ENCODE data around the gene ATP6V0A1.
"Not testable (repeated sequence)": the region's sequence is repeated elsewhere in the genome, so short reads cannot be mapped to it uniquely, and the experiment has no call there.

The ATP6V0A1 gene

GRCh38 chr17:42531455-42532354 lies 73.0 kb downstream of the ATP6V0A1 start:
- no peak overlapping the region for H3K27ac Mint-ChIP-seq
- H3K36me3 Mint-ChIP-seq = no peaks in the 10 kb centered on the region
- ATAC-seq (peak; percentile 45), DNase-seq (ENCODE audit: low spot score in 2 of 2) (peak; percentile 45 to 63)
- peak overlapping the region; percentile 67 for H3K4me3 Mint-ChIP-seq
- peaks cover 42% of the 10 kb centered on the region for H3K4me1 Mint-ChIP-seq
- no peaks in the 10 kb centered on the region for H3K9me3 Mint-ChIP-seq

GRCh38 chr17:42535155-42536047 lies 76.7 kb downstream of the ATP6V0A1 start:
- ATAC-seq (peak; percentile 1), DNase-seq (ENCODE audit: low spot score in 2 of 2) (no peak)
- Mint-ChIP-seq H3K27ac (peak overlapping the region; percentile 91), H3K36me3 (peaks cover 22% of the 10 kb centered on the region), H3K4me1 (peaks cover 45% of the 10 kb centered on the region), H3K4me3 (peak overlapping the region; percentile 75), H3K9me3 (no peaks in the 10 kb centered on the region)

GRCh38 chr17:42536048-42536371 lies 77.3 kb downstream of the ATP6V0A1 start, which contains the start of gene NAGLU:
TSS of gene NAGLU (plus strand) at chr17:42536241. CDS start at chr17:42536273, 32 bp downstream.
- peak; percentile 76 to 94 for DNase-seq (ENCODE audit: low spot score in 2 of 2)
- H3K4me1 Mint-ChIP-seq = peaks cover 45% of the 10 kb centered on the region
- H3K36me3 Mint-ChIP-seq = peaks cover 24% of the 10 kb centered on the region
- peak within 1 kb of the TSS; percentile 91 for H3K27ac Mint-ChIP-seq
- peak; percentile 95 for ATAC-seq
- H3K4me3 Mint-ChIP-seq = peak within 1 kb of the TSS; percentile 75
- H3K9me3 Mint-ChIP-seq = no peaks in the 10 kb centered on the region

- H3K36me3 Mint-ChIP-seq = peaks cover 24% of the 10 kb centered on the region
- ATAC-seq (peak; percentile 86), DNase-seq (ENCODE audit: low spot score in 2 of 2) (peak; percentile 63 to 88)
- H3K4me3 Mint-ChIP-seq = peak overlapping the region; percentile 75
- H3K9me3 Mint-ChIP-seq = no peaks in the 10 kb centered on the region
- H3K27ac Mint-ChIP-seq = peak overlapping the region; percentile 61
- H3K4me1 Mint-ChIP-seq = peaks cover 45% of the 10 kb centered on the region
Observed at GRCh38 chr17:42536372-42537155, 77.9 kb downstream of the ATP6V0A1 start.

GRCh38 chr17:42537156-42537805 lies 78.6 kb downstream of the ATP6V0A1 start:
- ATAC-seq = no peak
- Mint-ChIP-seq H3K4me1 (peaks cover 43% of the 10 kb centered on the region), H3K36me3 (peaks cover 24% of the 10 kb centered on the region)

GRCh38 chr17:42537826-42538451 lies 79.3 kb downstream of the ATP6V0A1 start:
- peaks cover 24% of the 10 kb centered on the region for H3K36me3 Mint-ChIP-seq
- H3K4me3 Mint-ChIP-seq = peak overlapping the region; percentile 75
- H3K27ac Mint-ChIP-seq = no peak overlapping the region
- ATAC-seq = no peak
- DNase-seq (ENCODE audit: low spot score in 2 of 2) = no peak
- H3K9me3 Mint-ChIP-seq = no peaks in the 10 kb centered on the region
- peaks cover 43% of the 10 kb centered on the region for H3K4me1 Mint-ChIP-seq

More at GRCh38 chr17:42537156-42537805, 78.6 kb downstream of the ATP6V0A1 start:
- DNase-seq (ENCODE audit: low spot score in 2 of 2) = no peak
- Mint-ChIP-seq H3K27ac (peak overlapping the region; percentile 61), H3K4me3 (peak overlapping the region; percentile 75), H3K9me3 (no peaks in the 10 kb centered on the region)

- ATAC-seq (no peak), DNase-seq (ENCODE audit: low spot score in 2 of 2) (no peak)
- Mint-ChIP-seq H3K27ac (no peak overlapping the region), H3K36me3 (peaks cover 24% of the 10 kb centered on the region), H3K4me3 (peak overlapping the region; percentile 75), H3K4me1 (peaks cover 43% of the 10 kb centered on the region), H3K9me3 (no peaks in the 10 kb centered on the region)
Observed at GRCh38 chr17:42538482-42538881, 79.8 kb downstream of the ATP6V0A1 start.

GRCh38 chr17:42540558-42540957 lies 81.9 kb downstream of the ATP6V0A1 start:
- ATAC-seq; H3K27ac Mint-ChIP-seq; H3K4me3 Mint-ChIP-seq; H3K9me3 Mint-ChIP-seq; DNase-seq (ENCODE audit: low spot score in 2 of 2): not testable (repeated sequence)
- Mint-ChIP-seq H3K4me1 (peaks cover 40% of the 10 kb centered on the region), H3K36me3 (peaks cover 24% of the 10 kb centered on the region)

GRCh38 chr17:42541041-42541833 lies 82.6 kb downstream of the ATP6V0A1 start:
- peaks cover 36% of the 10 kb centered on the region for H3K4me1 Mint-ChIP-seq
- DNase-seq (ENCODE audit: low spot score in 2 of 2) = no peak
- no peak overlapping the region for H3K27ac Mint-ChIP-seq
- no peaks in the 10 kb centered on the region for H3K9me3 Mint-ChIP-seq
- H3K36me3 Mint-ChIP-seq = peaks cover 24% of the 10 kb centered on the region
- H3K4me3 Mint-ChIP-seq = no peak overlapping the region
- no peak for ATAC-seq

- DNase-seq (ENCODE audit: low spot score in 2 of 2) (no peak), ATAC-seq (no peak)
- peaks cover 18% of the 10 kb centered on the region for H3K36me3 Mint-ChIP-seq
- peak overlapping the region; percentile 76 for H3K27ac Mint-ChIP-seq
- H3K9me3 Mint-ChIP-seq = no peaks in the 10 kb centered on the region
- peaks cover 20% of the 10 kb centered on the region for H3K4me1 Mint-ChIP-seq
- H3K4me3 Mint-ChIP-seq = no peak overlapping the region
Observed at GRCh38 chr17:42543190-42544079, 84.8 kb downstream of the ATP6V0A1 start.

- DNase-seq (ENCODE audit: low spot score in 2 of 2) (no peak), ATAC-seq (no peak)
- Mint-ChIP-seq H3K4me1 (peaks cover 23% of the 10 kb centered on the region), H3K4me3 (no peak overlapping the region), H3K27ac (no peak overlapping the region), H3K9me3 (no peaks in the 10 kb centered on the region), H3K36me3 (peaks cover 7% of the 10 kb centered on the region)
Observed at GRCh38 chr17:42544874-42545283, 86.2 kb downstream of the ATP6V0A1 start.

GRCh38 chr17:42545755-42546505 lies 87.3 kb downstream of the ATP6V0A1 start:
- not testable (repeated sequence) for H3K36me3 Mint-ChIP-seq; DNase-seq (ENCODE audit: low spot score in 2 of 2); ATAC-seq; H3K9me3 Mint-ChIP-seq; H3K27ac Mint-ChIP-seq; H3K4me3 Mint-ChIP-seq
- H3K4me1 Mint-ChIP-seq = peaks cover 17% of the 10 kb centered on the region
